ENCODE data around the gene TET2.
"Not testable (repeated sequence)": the region's sequence is repeated elsewhere in the genome, so short reads cannot be mapped to it uniquely, and the experiment has no call there.

The TET2 gene

DNA sequence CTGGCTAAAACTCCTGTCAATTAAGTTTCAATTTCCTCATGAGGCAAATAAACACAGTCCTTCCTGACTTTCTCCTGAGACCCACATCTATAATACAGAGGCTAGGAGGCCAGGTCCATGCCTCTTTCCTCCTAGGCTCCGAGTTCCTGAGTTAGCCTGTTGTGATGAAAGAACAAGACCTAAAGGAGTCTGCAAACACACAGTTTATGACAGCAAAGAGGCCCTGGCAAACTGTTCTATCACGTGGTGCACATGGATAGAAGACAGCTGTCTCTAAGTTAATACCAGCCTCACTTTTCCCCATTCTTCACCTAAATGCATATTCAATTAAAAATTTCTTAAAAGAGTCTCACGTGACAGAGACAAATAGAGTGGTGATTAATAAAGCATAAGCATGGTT is 145.2 kb downstream of the TET2 start:
- DNase-seq (ENCODE audit: low read depth), result no peak

DNA sequence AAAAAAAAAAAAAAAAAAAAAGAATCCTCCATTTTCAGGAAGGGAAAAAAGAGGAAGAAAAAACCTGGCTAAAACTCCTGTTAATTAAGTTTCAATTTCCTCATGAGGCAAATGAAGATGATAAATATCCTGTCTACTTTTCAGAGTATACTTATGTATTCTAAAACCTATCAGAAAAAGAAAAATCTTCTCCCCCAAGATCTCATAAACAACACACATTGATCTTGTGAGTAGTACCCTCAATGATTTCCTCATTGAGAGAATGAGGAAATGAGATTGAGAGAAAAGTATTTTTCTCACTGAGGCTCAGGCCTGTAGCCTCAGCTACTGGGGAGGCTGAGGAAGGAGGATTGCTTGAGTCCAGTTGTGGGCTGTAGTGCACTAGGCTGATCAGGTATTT is 146.7 kb downstream of the TET2 start:
- no peak for DNase-seq (ENCODE audit: low read depth)

DNA sequence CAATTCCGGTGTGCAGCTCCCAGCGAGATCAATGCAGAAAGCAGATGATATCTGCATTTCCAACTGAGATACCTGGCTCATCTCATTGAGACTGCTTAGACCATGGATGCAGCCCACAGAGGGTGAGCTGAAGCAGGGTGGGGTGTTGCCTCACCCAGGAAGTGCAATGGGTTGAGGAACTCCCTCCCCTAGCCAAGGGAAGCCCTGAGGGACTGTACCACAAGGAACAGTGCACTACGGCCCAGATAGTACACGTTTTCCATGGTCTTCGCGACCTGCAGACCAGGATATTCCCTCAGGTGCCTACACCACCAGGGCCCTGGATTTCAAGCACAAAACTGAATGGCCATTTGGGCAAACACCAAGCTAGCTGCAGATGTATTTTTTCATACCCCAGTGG is 150.0 kb downstream of the TET2 start:
- DNase-seq (ENCODE audit: low read depth), result no peak

DNA sequence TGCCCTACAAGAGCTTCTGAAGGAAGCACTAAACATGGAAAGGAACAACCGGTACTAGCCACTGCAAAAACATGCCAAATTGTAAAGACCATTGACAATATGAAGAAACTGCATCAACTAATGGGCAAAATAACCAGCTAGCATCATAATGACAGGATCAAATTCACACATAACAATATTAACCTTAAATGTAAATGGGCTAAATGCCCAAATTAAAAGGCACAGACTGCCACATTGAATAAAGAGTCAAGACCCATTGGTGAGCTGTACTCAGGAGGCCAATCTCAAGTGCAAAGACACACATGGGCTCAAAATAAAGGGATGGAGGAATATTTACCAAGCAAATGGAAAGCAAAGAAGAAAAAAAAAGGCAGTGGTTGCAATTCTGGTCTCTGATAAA is 152.4 kb downstream of the TET2 start:
- DNase-seq (ENCODE audit: low read depth), result not testable (repeated sequence)

DNA sequence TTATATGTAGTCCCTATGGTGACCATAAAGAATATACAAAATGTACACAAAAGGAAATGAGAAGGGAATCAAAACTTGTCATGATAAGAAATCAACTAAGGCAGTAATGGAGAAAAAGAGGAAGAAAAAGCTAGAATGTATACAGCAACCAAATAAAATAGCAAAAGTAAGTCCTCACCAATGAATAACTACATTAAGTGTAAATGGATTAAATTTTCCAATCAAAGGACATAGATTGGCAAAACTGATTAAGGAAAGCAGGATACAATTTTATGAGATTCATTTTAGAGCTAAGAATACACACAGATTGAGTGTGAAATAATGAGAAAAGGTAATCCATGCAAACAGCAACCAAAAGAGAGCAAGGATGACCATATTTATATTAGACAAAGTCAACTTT is 157.4 kb downstream of the TET2 start:
- DNase-seq (ENCODE audit: low read depth), result no peak

DNA sequence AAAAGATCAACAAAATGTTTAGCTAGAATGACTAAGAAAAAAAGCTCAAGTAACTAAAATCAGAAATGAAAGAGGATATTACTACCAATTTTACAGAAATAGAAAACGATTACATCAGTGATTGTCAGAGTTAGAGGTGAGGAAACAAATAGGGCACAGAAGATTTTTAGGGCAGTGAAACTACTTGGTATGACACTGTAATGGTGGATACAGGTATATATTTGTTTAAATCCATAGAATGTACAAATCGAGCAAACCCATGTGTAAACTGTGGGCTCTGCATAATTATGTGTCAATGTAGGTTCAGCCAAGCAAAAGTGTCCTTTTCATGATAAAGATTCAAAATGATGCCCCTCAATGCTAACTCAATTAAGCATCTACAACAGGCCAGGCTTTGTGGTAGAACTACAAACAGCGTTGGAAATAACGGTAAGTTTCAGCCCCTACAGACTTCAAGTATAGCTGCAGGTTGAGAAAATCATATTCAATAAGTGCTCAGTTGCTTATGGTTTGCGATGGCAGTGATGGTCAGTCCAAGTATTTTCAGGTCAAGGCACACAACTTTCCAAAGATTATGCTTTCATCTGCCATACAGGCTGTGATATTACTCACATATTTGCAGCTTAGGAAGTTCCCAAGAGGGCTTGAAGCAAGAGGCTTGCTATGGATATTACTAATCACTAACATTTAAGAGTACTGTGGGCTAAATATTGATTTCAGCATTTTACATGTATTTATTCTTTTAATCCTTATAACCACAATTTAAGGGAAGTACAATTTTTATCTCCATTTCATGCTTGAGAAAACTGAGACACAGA is 158.6 kb downstream of the TET2 start:
- DNase-seq (ENCODE audit: low read depth), result no peak

DNA sequence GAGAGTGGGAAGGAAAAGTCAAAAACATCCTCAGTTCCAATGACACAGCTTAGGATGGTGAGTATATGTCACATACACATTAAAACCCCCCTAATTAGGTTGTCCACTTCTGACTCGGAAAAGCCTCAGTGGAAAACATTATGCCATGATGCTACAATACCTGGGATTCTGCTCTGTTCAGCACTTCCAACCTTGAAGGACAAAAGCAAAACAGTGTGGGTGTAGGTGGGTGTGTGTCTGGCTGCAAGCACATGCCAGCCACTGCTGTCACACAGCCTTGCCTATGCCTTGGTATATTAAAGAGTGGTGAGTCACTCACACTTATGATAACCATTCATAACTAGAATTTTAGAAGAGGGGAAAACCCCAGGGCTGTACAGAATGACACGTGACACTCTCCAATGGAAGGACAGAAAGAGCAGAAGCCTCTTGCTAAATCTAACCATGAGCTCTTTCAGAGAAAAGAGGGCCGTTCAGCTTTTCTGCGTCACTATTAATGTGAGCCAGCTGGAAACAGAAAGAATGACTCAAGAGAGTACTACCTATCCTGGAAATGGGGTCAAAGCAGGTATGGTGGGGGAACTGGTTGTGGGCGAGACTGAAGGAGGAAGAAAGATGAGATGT is 159.6 kb downstream of the TET2 start:
- DNase-seq (ENCODE audit: low read depth), result peak; percentile 27

DNA sequence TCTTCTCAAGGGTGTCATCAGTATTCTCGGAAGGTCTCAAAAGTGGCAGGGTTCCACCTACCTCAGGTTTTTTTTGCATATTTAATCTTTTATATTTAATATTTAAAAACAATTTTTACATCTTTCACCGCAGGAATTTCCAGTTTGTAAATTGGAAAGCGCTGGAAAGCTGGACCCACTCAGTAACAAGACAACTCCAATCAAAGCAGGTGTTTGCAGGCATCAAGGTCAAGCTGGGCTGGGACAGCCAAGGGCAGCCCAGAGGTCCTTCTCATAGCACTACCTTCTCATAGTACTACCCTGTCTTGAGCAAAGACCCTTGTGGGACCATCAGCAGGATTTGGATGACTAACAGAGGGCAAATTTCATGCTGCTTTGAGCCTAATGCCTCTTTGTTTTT is 160.1 kb downstream of the TET2 start:
- DNase-seq (ENCODE audit: low read depth), result no peak

DNA sequence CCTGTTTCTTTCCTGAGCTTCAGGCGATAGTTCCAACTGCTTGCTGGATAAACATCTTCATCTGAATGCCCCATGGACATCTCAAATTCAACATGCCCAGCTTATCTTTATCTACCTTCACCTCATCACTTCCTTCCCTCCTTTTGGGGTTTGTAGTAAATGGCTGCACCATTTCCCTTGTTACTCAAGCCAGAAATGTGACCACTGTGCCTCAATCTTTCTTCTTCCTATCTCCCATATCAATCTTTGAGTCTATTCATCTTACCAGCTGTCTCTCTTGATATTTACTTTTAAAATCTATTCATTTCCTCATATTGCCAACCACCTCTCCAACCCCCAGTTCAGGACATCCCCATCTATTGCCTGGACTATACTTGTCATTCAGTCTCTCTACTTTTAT is 171.8 kb downstream of the TET2 start:
- DNase-seq (ENCODE audit: low read depth), result no peak

DNA sequence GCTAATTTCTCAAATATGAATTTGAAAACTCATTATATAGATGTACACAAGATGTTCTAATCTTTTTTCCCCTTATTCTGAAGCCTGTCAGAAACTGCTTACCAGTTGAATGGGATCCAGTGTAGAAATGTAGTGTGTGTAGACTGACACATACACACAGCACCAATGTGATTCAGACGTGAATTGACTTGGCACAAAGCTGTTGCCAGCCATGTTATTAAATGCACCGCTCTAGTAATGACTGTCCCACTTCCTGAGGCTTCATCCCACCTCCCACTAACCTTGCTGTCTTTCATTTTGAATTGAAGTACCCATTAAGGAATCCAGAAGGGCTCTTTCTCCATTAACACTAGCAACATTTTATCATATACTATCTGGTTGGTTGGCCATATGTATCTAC is 180.5 kb downstream of the TET2 start:
- no peak for DNase-seq (ENCODE audit: low read depth)

DNA sequence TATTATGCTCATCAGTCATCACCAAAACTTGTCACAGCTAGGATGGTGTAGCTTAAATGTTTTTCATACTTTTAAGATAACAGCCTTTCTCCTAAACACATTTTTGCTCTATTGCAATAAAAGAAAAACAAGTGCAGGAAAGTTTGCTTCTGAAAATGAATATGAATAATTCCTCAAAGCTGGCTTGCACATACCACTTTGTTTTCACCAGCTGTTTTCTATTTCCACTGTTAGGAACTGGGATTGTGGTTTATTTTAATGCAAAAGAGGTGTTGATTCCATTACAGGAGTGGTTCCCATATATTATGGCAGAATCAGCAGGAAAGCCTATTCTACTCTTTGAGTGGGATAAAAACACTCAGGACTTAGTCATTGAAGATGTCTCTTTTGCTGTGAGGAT is 181.3 kb downstream of the TET2 start:
- no peak for DNase-seq (ENCODE audit: low read depth)

DNA sequence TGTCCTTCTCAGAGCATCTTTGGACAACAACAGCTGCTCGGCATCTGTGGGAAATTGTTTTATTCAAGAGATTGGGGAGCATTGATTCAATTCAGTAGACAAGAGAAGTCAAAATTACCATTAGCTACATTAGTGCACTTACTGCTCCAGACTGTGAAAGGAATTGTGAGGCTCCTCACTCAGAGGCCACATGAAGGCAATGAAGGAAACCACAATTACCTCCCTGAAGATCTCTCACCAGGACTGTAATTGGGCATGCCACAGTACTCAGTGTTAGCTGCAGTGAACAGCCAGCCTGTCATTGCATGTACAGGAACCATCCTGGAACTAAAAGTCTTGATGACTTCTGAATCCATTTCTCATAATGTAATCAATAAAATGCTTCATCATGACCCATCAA is 182.4 kb downstream of the TET2 start:
- no peak for DNase-seq (ENCODE audit: low read depth)

Data from stimulated activated CD8-positive, alpha-beta memory T cell treated with anti-CD3 and anti-CD28 coated beads, Interleukin-7, amount 100 ng/mL, for 24 hours (primary cell).